GM18907 (cell line): ENCODE results near the gene ZDHHC11B.
"Not testable (repeated sequence)": the region's sequence is repeated elsewhere in the genome, so short reads cannot be mapped to it uniquely, and the experiment has no call there.

ENCODE experiments used
- ATAC-seq: cut with Tn5 transposase; IDR thresholded peaks from one replicate; pipeline ENCODE4 v1.9.1; 2021; ENCODE audit warnings: mild to moderate bottlenecking, moderate library complexity; ENCODE audit not compliant: unreplicated experiment

The ZDHHC11B gene

GRCh38 chr5:784428-785177 is at the start of gene ZDHHC11B:
Gene ZDHHC11B (minus strand): TSS chr5:784729. CDS start chr5:766919, 17,810 bp downstream.
- ATAC-seq = peak; percentile 70

GRCh38 chr5:834013-834412 is 49.5 kb upstream of the ZDHHC11B start:
- not testable (repeated sequence) for ATAC-seq

GRCh38 chr5:828194-828593 is 43.7 kb upstream of the ZDHHC11B start:
- not testable (repeated sequence) for ATAC-seq

DNA sequence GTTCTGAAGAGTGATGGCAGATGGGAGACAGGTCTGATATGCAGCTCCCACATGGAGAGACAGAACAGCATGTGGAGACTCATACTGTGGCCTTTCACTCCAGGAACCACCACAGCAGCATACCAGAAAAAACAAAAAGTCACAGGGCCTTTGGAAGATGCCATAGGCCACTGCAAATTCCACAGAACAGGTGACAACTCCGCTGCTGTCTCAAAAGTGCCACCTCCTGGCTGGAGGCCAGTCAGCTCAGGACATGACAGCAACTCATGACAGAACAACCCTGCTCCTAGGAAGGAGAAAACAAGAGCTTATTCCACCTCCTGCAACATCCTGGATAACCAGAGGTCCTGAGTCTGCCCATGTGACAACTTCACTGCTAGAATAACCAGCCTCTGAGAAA is 41.0 kb upstream of the ZDHHC11B start:
- not testable (repeated sequence) for ATAC-seq

- ATAC-seq = no peak
Measured at GRCh38 chr5:821504-821903, 37.0 kb upstream of the ZDHHC11B start.

GRCh38 chr5:820245-820644 is 35.7 kb upstream of the ZDHHC11B start:
- no peak for ATAC-seq

DNA sequence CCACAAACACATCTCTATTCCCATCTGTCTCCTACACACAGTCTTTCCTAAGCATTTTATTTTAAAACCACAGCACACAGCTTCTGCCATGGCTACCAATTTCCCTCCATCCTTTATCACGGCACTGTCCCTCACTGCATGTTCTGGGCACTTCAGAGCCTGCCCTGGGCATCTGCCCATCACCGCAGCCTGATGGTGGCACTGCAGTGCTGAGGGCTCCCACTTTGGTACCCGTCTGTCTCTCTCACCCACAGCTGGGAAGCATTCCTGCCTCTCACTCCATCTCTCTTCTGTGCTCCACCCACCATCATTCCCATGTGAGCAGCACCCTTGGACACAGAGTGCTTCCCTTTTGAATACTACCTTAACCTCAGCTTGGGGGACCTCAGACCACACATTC is 34.5 kb upstream of the ZDHHC11B start:
- ATAC-seq = no peak

- ATAC-seq = no peak
Measured at GRCh38 chr5:816176-816575, 31.6 kb upstream of the ZDHHC11B start.

- ATAC-seq = no peak
Measured at GRCh38 chr5:815449-815848, 30.9 kb upstream of the ZDHHC11B start.

GRCh38 chr5:813575-813974 is 29.0 kb upstream of the ZDHHC11B start:
- ATAC-seq = not testable (repeated sequence)

DNA sequence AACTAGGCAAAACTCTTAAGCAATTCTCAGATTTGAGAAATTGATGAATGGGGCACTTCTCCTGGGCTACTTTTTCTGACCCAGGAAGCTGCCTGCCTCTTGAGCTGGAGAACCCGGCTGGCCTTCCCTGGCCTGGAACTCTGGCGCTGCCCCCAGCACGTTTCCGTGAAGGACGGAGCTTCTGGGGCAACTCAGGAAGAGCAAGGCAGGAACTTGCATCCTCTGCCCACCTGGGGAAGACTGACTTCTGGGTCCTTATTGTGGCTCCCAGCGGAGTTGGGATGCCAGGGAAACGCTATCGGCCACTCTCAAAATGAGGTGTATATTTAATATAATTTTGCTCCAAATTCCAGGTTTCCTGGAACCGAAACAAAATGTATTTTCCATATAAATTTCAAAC is 26.9 kb upstream of the ZDHHC11B start:
- ATAC-seq = not testable (repeated sequence)

DNA sequence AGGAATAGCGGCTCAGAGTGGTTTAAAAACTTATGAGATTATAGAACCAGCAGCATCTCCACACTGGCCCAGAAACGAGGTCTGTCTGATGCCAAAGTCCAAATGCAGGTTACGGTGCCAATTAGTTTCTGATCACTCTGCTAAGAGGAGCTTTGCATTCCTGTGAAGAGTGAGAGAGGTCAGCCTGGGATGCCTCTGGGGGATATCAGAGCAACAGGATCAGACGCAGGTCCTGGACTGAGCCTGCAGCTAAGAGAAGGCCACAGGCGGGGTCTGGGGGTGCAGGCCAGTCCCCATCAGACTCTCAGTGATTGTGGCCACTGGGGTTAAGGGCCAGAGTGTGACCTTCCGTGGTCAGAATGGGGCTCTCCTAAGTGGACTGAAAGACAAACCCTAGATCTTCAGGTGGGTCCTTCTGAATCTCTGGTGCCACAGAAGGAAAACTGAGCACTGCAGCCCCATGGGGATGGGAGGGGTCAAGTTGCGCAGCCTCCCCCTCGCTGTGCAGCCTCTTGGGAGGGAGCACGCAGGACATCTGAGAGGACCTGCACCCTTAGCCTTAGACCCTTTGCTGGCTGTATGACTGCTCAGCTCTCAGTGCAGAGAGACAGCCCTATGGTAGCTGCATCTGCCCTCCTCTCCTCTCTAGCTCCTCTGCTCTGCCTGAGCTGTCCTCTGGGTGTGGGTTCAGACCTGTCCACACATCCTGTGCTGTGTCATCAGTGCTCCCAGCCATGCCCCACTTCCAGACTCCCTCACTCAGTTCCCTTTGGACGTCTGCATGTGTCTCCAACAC is 23.4 kb upstream of the ZDHHC11B start:
- not testable (repeated sequence) for ATAC-seq

GRCh38 chr5:801472-801871 is 16.9 kb upstream of the ZDHHC11B start:
- ATAC-seq = no peak

DNA sequence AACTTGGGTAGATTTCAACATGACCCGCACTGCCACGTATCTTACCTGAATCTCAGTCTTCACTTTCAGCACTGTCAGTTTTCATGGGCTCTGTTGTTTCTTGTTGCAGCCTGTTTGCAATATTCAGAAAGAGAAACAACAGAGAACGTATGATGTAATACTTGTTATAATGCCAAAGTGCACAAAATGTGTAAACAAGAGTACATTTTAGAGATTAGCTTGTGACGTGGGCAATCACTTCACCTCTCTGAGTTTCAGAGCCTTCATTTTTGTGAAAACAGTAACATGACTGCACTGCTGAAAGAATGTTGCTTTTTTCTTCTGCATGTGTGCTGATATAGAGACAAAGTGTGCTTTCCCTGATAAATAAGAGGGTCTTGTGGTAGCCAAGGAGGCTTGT is 16.5 kb upstream of the ZDHHC11B start:
- ATAC-seq = not testable (repeated sequence)

- not testable (repeated sequence) for ATAC-seq
Measured at GRCh38 chr5:798505-799138, 14.1 kb upstream of the ZDHHC11B start.

- not testable (repeated sequence) for ATAC-seq
Measured at GRCh38 chr5:797986-798385, 13.5 kb upstream of the ZDHHC11B start.

- not testable (repeated sequence) for ATAC-seq
Measured at GRCh38 chr5:795873-796272, 11.3 kb upstream of the ZDHHC11B start.

DNA sequence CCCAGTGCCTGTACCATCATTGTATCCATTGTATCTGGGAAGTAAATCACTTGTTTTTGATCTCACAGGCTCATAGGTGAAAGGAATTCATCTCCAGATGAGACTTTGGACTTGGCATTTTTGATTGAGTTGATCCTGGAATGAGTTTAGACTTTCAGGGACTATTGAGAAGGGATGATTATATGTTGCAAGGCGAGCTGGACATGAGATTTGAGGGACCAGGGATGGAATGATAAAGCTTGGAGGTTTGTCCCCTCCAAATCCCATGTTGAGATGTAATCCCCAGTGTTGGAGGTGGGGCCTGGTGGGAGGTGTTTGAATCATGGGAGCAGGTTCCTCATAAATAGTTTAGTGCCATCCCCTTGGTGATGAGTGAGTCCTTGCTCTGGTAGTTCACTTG is 10.4 kb upstream of the ZDHHC11B start:
- not testable (repeated sequence) for ATAC-seq

- not testable (repeated sequence) for ATAC-seq
Measured at GRCh38 chr5:788703-789102, 4.2 kb upstream of the ZDHHC11B start.

DNA sequence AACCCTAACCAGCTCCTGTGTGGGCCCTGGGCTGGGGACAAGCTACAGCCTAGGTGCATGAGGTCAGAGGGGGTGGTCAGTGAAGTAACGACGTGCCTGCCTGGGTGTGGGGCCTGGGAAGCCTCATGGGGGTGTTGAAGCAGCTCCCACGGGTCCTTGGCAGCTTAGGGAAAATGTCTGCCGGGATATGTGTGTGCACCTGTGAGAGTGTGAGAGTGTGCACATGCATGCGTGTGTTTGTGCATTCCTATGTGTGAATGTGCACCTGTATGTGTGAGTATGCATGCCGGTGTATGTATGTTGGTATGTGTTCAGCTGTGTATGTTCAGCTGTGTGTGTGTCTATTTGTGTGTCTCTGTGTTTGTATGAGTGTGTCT is 3.3 kb upstream of the ZDHHC11B start:
- not testable (repeated sequence) for ATAC-seq

- ATAC-seq = not testable (repeated sequence)
Measured at GRCh38 chr5:787224-787856, 2.8 kb upstream of the ZDHHC11B start.
